Measurements from ENCODE around the gene LMTK2.

The LMTK2 gene

GRCh38 chr7:98106647-98107312 is at the start of gene LMTK2:
Gene LMTK2 (plus strand): TSS chr7:98106862. CDS start chr7:98107178, 316 bp downstream.
- DNase-seq, result peak; percentile 93

GRCh38 chr7:98057157-98057556 is 49.5 kb upstream of the LMTK2 start:
- DNase-seq, result no peak

- no peak for DNase-seq
Measured at GRCh38 chr7:98058186-98058585, 48.5 kb upstream of the LMTK2 start.

DNA sequence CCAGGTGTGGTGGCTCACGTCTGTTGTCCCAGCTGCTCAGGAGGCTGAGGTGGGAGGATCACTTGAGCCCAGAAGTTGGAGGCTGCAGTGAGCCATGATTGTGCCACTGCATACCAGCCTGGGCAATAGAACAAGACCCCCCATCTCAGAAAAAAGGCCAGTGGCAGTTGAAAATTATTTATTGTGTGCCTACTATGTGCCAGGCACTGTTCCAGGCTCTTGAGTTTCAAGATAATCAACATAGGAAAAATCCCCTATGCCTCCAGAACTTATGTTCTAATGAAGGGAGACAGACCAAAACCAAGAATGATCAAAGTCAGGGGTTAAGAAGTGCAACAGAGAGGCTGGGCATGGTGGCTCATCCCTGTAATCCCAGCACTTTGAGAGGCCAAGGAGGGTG is 42.4 kb upstream of the LMTK2 start:
- no peak for DNase-seq

GRCh38 chr7:98066208-98066607 is 40.5 kb upstream of the LMTK2 start:
- no peak for DNase-seq

DNA sequence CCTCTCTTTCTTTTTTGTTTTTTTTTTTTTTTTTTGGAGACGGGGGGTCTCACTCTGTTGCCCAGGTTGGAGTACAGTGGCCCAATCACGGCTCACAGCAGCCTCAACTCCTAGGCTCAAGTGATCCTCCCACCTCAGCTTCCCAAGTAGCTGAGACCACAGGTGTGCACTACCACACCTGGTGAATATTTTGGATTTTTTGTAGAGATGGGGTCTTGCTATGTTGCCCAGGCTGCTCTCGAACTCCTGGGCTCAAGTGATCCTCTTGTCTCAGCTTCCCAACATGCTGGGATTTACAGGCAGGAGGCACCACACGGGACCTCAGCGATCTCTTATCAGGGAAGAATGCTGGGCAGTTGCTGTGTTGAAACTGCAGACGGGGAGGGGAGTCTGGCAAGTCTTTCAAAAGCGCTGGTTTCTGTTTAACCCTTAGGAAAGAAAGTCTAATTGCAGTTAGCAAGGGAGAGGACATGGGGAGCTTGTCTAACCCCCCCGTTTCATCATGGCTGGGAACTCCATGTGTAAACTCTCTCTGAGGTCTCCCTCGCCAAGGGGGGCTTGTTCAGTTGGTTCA is 39.6 kb upstream of the LMTK2 start:
- DNase-seq, result no peak

DNA sequence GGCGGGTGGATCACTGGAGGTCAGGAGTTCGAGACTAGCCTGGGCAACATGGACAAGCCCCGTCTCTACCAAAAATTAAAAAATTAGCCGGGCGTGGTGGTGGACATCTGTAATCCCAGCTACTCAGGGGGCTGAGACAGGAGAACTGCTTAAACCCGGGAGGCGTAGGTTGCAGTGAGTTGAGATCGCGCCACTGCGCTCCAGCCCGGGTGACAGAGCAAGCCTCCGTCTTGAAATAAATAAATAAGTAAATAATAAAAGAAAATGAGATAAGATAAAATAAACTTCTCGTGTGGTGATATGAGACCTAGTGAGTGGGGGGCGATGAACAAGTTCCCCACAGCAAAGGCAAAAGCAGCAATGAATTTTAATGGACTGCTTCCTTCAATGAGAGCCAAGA is 33.6 kb upstream of the LMTK2 start:
- no peak for DNase-seq

DNA sequence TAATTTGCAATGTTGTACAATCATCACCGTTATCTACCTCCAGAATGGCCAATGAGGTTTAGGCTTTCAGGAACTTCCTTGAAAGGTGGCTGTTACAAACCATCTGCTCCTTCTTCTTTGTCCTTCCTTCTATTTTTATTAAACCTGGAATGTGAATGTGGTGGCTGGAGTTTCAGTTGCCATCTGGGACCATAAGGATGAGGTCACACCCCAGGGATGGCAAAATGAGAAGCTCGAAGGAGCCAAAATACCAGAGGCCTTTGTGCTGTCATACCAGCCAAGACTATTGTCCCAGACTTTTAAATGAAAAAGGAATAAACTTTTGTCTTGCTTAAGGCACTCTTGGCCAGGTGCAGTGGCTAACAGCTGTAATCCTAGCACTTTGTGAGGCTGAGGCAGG is 30.9 kb upstream of the LMTK2 start:
- DNase-seq, result no peak

GRCh38 chr7:98077762-98078161 is 28.9 kb upstream of the LMTK2 start:
- DNase-seq, result no peak

DNA sequence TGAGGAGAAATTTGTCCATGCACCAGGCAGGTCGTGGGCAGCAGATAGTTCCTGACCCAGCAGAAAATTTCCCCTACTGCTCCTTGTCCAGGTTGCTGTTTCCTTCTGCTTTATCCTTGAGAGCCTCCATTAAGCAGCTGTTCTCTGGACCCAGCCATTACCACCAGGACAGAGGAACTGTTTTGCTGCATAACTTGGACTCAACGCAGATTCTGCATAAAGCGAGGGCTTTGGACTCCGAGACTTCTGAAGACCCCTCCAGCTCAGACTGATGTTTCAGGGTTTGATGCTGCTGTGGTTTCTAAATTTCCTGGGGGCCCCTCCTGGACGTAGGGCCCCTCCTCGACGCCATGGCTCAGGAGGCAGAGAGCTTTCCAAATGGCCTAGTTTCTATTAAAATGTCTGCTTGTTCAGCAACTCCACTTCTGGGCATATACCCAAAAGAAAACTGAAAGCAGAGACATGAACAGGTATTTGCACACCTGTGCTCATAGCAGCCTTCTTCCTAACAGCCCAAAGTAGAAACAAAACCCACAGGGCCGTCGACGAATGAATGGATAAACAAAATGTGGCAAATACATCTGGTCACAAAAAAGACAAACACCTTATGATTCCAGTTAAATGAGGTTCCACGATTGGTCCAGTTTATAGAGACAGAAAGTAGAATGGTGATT is 28.3 kb upstream of the LMTK2 start:
- DNase-seq, result no peak

DNA sequence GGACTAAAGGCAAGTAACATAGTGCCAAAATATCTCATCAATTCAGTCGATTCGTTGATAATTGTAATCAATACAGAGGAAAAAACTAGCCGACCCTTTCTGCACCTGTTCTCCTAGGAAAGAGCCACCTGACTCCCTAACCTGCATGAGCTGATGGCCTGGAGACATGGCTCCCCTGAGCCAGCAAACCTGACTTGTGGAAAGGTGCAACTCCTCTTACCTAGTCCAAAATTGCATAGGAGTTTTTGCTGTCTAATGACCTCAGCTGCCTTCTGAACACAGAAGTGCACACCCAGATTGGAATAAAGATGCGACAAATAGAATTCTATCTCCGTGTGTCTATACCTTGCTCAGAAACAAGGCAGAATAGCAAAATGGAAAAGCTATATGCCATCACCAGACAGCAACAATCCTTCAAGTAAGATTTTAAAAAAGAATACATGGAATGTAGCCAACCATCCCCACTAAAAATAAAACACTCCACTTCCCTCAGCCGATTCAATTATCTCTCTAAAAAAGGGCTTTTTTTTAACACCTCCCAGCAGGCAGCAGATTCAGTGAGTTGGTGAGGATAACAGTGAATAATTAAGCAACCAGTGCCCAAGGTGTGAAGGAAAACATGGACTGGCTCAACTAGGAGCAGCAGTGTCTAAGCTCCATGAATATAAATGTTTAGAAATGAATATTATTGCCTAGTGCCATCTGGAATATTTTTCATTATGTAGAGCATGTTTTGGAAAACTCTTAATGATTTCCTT is 26.6 kb upstream of the LMTK2 start:
- DNase-seq, result no peak

GRCh38 chr7:98081319-98081718 is 25.3 kb upstream of the LMTK2 start:
- no peak for DNase-seq

DNA sequence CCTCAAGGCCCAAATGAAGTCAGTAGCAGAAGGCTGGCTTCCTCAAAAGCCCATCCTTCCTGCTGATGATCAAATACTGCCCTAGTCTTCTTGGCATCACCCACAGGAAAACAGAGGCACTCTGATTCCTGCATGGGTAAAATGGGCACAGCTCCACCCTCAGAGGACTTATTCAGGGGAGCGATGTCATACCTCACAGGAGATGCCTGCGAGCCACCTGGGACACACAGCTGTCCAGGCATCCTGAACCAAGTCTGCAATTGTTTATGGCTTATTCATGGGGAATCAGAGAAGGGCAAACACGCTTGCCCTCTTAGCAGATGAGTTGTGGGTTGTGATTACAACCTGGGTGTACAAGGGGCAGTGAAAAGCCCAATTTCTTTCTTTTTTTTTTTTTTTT is 22.0 kb upstream of the LMTK2 start:
- no peak for DNase-seq

GRCh38 chr7:98085674-98086073 is 21.0 kb upstream of the LMTK2 start:
- no peak for DNase-seq

DNA sequence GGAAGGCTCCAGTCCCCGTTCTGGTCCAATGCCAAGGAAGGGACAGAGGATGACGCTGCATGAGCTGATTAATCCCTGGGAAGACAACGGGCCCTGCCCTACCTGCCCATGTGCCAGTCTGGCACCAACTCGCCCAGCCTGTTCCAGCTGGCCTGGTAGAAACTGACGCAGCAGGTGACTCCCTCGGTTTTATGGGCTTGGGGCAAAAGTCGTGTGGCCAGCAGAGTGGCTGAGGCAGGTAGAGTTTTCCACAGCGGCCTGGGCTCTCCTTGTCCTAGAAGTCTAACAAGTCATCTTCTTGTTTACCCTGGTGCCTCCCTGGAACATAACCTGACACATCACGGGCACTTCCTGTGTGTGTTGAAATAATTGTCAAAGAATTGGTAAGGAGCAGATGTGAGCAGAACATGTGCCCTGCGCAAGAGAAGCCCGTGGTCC is 20.4 kb upstream of the LMTK2 start:
- DNase-seq, result no peak

GRCh38 chr7:98088109-98088508 is 18.6 kb upstream of the LMTK2 start:
- DNase-seq, result no peak

- no peak for DNase-seq
Measured at GRCh38 chr7:98090116-98090515, 16.5 kb upstream of the LMTK2 start.

DNA sequence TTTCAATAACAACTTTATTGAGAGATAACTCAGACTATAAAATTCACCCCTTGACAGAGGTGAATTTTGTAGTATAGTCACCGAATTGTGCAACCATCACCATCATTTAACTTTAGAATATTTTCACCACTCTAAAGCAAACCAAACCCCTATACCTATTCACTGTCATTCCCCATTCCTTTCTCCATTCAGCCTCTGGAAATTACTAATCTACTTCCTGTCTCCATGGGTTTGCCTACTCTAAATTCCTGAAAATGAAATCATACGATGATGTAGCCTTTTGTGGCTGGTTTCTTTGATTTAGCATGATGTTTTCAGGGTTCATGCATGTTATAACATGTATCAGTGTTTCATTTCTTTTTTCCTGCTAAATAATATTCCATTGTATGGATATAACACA is 15.6 kb upstream of the LMTK2 start:
- DNase-seq, result no peak

- DNase-seq, result no peak
Measured at GRCh38 chr7:98091523-98091922, 15.1 kb upstream of the LMTK2 start.

DNA sequence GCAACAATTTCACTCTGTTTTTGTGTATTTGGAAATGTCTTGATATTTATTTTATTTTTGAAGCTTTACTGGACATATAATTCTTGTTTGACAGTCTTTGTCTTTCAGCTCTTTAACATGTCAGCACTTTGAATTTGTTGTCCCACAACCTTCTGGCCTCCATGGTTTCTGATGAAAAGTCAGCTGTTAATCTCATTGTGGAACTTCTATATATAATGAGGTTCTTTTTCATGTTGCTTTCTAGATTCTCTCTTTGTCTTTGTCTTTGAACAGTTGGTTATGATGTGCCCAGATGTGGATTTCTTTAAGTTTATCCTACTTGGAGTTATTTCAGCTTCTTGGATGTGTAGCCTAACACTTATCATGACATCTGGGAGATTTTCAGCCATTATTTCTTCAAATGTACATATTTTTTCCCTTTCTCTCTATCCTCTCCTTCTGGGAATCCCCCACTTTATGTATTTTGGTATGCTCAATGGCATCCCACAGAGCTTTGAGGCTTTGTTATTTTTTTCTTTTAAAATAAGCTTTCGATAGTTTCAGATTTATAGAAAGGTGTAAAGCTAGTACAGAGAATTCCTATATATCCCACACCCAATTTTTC is 9.5 kb upstream of the LMTK2 start:
- DNase-seq, result no peak

DNA sequence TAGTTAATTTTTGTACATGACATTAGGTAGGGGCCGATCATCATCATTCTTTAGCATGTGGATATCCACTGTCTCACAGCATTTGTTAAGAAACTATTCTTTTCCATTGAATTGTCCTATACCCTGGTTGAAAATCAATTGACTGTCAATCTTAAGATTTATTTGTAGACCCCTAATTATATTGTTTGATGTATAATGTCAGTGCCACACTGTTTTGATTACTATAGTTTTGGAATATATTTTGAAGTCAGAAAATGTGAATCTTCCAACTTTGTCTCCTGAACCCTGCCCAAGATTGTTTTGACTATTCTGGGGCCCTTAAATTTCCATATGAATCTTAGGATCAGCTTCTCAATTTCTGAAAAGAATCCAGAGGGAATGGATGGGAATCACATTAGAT is 6.6 kb upstream of the LMTK2 start:
- no peak for DNase-seq

GRCh38 chr7:98102170-98102569 is 4.5 kb upstream of the LMTK2 start:
- DNase-seq, result no peak

DNA sequence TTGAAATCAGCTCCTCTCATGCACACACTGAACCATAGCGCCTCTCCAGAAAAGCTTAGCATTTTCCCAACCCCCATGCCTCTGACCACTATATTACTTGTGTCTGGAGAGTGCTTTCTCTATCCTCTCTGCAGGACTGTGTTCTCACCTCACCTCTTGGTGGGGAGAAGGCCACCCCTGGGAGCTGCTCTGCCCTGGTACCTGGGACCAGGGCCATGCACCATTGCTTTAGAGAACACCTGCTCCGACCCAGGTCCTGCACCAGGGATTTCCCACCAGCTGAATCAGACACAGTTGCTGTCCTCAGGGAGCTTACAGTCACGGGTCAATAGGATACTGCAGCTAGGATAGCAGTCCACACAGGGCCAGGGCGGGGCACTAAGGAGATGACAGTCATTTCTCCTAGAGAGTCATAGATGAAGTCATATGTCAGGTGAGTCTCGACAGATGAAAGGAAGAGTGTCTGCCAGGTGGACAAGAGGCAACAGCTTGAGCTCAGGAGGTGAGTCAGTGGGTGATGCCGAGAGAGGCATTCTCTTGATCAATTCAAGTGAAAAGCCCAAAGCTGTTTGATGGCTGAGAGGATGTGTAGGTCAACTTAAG is 619 bp upstream of the LMTK2 start:
- no peak for DNase-seq
